Body of pancreas (tissue), 4 donors: ENCODE results near the gene CHCHD2.
"Not testable (repeated sequence)": the region's sequence is repeated elsewhere in the genome, so short reads cannot be mapped to it uniquely, and the experiment has no call there.

ENCODE experiments used
- POLR2A ChIP-seq, 3 donors: fragments of 450-650 bp; IDR thresholded peaks; one replicate each; pipeline ENCODE4 v1.6.1; 2016; ENCODE audit warnings: antibody characterized with exemption in 3 of 3, mild to moderate bottlenecking in 2 of 3
- TF ChIP-seq, protein P1 (sequence below), 7 experiments: fragments of 450-650 bp in 4 of 7; fragments of 200-600 bp in 3 of 7; sonication (generic) in 3 of 7; IDR thresholded peaks; one replicate each; pipeline ENCODE4 v1.5.1; 2016 to 2019; ENCODE audit warnings: antibody characterized with exemption in 7 of 7

DNA sequence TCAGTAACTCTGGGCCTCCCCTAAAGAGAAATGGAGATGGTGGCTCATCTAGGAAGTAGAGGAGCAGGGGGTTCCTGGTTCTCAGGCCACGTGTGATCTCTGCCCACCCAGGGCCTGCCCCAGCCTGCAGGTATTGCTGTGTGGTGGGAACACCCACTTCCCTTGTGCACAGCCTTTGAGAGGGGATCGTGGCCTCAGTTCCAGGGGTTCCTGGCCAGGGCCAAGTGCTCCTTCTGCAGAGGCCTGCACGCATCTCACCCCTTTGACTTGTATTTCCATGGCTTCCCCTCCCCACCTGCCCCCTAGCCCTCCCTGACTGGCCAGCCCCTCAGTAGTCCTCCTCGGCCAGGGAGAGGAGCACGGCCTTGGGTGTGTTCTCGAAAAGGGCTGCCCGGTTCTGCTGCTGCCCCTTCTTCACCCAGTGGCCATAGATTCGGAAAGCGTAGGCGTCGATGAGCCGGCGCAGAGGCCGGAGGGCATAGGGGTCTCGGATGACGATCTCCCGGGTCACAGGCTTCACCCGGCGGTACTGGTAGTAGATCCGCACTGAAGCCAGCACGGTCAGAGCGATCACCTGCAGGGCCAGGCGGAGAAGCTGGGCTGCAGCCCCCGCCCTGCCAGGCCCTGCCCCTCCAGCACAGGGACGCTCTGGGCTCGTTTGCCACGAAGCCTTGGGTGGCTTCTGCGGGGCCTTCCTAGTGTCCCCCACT lies 25.4 kb downstream of the CHCHD2 start:
- TF ChIP-seq, protein P1, sequence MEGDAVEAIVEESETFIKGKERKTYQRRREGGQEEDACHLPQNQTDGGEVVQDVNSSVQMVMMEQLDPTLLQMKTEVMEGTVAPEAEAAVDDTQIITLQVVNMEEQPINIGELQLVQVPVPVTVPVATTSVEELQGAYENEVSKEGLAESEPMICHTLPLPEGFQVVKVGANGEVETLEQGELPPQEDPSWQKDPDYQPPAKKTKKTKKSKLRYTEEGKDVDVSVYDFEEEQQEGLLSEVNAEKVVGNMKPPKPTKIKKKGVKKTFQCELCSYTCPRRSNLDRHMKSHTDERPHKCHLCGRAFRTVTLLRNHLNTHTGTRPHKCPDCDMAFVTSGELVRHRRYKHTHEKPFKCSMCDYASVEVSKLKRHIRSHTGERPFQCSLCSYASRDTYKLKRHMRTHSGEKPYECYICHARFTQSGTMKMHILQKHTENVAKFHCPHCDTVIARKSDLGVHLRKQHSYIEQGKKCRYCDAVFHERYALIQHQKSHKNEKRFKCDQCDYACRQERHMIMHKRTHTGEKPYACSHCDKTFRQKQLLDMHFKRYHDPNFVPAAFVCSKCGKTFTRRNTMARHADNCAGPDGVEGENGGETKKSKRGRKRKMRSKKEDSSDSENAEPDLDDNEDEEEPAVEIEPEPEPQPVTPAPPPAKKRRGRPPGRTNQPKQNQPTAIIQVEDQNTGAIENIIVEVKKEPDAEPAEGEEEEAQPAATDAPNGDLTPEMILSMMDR (IDR thresholded peaks at IDR 0.05), result not testable (repeated sequence)
- TF ChIP-seq POLR2A (IDR thresholded peaks at IDR 0.05), result not testable (repeated sequence)
